ENCODE results near the gene REPS2.

REPS2 gene

DNA sequence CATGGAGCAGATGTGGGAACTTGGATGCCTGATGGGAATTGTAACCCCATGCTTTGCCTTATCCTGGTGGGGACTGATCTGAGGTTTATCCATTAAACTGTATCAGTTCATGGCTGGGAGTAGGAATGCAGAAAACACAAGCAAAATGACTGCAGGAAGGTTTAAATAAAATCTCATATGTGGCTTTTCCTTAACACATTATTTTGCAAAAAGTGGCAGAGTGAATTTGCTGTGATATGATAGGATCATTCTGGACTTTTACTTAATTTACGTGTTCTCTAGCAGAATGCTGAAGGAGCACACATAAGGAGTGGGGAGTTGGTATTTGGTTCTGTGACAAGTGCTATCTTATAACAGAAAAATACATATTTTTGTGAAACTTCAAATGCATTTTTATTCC, 34.8 kb downstream of the REPS2 start:
- no peak for DNase-seq
- no peak overlapping the region for H3K4me3 Mint-ChIP-seq
- no peaks in the 10 kb centered on the region for H3K36me3 Mint-ChIP-seq (ENCODE audit: low read depth)
- H3K9me3 Mint-ChIP-seq, result peaks cover 7% of the 10 kb centered on the region
- H3K27me3 Mint-ChIP-seq (ENCODE audit: low read depth, poor library complexity), result peaks cover 9% of the 10 kb centered on the region
- no peak overlapping the region for H3K27ac Mint-ChIP-seq
- TF ChIP-seq, protein P1, sequence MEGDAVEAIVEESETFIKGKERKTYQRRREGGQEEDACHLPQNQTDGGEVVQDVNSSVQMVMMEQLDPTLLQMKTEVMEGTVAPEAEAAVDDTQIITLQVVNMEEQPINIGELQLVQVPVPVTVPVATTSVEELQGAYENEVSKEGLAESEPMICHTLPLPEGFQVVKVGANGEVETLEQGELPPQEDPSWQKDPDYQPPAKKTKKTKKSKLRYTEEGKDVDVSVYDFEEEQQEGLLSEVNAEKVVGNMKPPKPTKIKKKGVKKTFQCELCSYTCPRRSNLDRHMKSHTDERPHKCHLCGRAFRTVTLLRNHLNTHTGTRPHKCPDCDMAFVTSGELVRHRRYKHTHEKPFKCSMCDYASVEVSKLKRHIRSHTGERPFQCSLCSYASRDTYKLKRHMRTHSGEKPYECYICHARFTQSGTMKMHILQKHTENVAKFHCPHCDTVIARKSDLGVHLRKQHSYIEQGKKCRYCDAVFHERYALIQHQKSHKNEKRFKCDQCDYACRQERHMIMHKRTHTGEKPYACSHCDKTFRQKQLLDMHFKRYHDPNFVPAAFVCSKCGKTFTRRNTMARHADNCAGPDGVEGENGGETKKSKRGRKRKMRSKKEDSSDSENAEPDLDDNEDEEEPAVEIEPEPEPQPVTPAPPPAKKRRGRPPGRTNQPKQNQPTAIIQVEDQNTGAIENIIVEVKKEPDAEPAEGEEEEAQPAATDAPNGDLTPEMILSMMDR (IDR thresholded peaks at IDR 0.05), result no peak
- no peaks in the 10 kb centered on the region for H3K4me1 Mint-ChIP-seq

DNA sequence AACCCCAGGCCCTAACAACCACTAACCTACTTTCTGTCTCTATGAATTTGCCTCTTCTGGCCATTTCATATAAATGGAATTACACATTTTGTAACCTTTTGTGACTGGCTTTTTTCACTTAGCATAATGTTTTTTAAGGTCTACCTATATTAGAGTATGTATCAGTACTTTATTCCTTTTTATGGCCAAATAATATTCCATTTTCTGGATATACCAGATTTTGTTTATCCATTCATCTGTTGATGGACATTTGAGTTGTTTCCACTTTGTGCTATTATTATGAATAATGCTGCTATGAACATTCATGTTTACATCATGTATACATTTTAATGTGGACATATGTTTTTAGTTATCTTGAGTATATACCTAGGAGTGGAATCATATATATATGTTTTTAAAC, 35.5 kb downstream of the REPS2 start:
- H3K27me3 Mint-ChIP-seq (ENCODE audit: low read depth, poor library complexity), result peaks cover 8% of the 10 kb centered on the region
- TF ChIP-seq, protein P1 (IDR thresholded peaks at IDR 0.05), result no peak
- no peak overlapping the region for H3K4me3 Mint-ChIP-seq
- H3K36me3 Mint-ChIP-seq (ENCODE audit: low read depth), result no peaks in the 10 kb centered on the region
- DNase-seq, result no peak
- H3K27ac Mint-ChIP-seq, result no peak overlapping the region
- H3K9me3 Mint-ChIP-seq, result peaks cover 7% of the 10 kb centered on the region
- no peaks in the 10 kb centered on the region for H3K4me1 Mint-ChIP-seq

DNA sequence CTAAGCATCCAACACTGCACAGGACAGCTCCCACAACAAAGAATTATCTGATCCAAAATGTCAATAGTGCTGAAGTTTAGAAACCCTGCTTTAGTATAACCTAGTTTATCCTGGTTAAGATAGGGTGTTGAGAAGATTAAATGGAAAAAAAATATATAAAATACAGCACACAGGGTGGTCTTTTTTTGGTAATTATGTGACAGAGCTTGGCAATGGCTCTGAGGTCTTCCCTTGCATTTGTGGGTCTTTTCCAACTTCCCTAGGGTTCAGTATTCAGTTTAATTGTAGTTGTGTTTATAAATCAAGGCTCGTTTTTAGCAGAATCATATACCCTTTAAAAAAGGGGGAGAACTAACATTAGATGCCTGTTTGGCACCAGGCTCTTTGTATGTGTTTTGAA, 36.6 kb downstream of the REPS2 start:
- Mint-ChIP-seq H3K4me3 (no peak overlapping the region), H3K4me1 (no peaks in the 10 kb centered on the region), H3K27ac (no peak overlapping the region), H3K36me3 (ENCODE audit: low read depth) (no peaks in the 10 kb centered on the region), H3K9me3 (peaks cover 12% of the 10 kb centered on the region), H3K27me3 (ENCODE audit: low read depth, poor library complexity) (peaks cover 5% of the 10 kb centered on the region)
- TF ChIP-seq, protein P1 (IDR thresholded peaks at IDR 0.05), result no peak
- no peak for DNase-seq

GRCh38 chrX:16985286-16985685, 38.8 kb downstream of the REPS2 start:
- peaks cover 10% of the 10 kb centered on the region for H3K27me3 Mint-ChIP-seq (ENCODE audit: low read depth, poor library complexity)
- TF ChIP-seq, protein P1 (IDR thresholded peaks at IDR 0.05), result no peak
- H3K9me3 Mint-ChIP-seq, result peaks cover 16% of the 10 kb centered on the region
- no peak for DNase-seq
- H3K4me3 Mint-ChIP-seq, result no peak overlapping the region
- no peaks in the 10 kb centered on the region for H3K4me1 Mint-ChIP-seq
- no peaks in the 10 kb centered on the region for H3K36me3 Mint-ChIP-seq (ENCODE audit: low read depth)
- no peak overlapping the region for H3K27ac Mint-ChIP-seq

DNA sequence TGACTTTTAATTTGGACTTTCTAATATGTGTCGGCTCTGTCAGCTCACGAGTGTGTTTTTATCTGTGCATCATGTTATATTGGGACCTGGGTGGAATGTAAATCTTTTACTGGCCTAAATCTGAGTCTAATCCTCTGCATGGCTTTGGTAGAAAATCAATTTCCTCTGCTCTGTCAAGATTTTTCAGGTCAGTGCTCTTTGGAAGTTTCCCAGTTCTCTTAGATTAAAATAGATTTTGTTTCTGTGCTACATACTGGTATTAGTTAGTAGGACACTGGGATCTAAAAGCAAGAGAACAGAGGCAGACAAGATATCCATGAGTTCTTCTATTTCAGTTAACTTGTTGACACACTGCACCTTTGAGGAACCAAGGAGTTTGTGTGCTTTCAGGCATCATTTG, 39.7 kb downstream of the REPS2 start:
- Mint-ChIP-seq H3K4me3 (no peak overlapping the region), H3K36me3 (ENCODE audit: low read depth) (no peaks in the 10 kb centered on the region), H3K27ac (no peak overlapping the region), H3K4me1 (no peaks in the 10 kb centered on the region), H3K9me3 (peaks cover 19% of the 10 kb centered on the region), H3K27me3 (ENCODE audit: low read depth, poor library complexity) (peaks cover 12% of the 10 kb centered on the region)
- no peak for DNase-seq
- TF ChIP-seq, protein P1 (IDR thresholded peaks at IDR 0.05), result no peak

GRCh38 chrX:16989750-16990149, 43.3 kb downstream of the REPS2 start:
- no peak for DNase-seq
- no peaks in the 10 kb centered on the region for H3K4me1 Mint-ChIP-seq
- H3K9me3 Mint-ChIP-seq, result peaks cover 13% of the 10 kb centered on the region
- H3K27ac Mint-ChIP-seq, result no peak overlapping the region
- H3K4me3 Mint-ChIP-seq, result no peak overlapping the region
- peaks cover 9% of the 10 kb centered on the region for H3K27me3 Mint-ChIP-seq (ENCODE audit: low read depth, poor library complexity)
- TF ChIP-seq, protein P1 (IDR thresholded peaks at IDR 0.05), result no peak
- no peaks in the 10 kb centered on the region for H3K36me3 Mint-ChIP-seq (ENCODE audit: low read depth)

All from nephron progenitor cell (in vitro differentiated cells).